ENCODE data around the gene RBM39.
A peak's percentile ranks its signal among the peaks of the same experiment; 100 is the strongest.

RBM39 gene

GRCh38 chr20:35665949-35666288 lies 76.1 kb downstream of the RBM39 start:
- DNase-seq: no peak

GRCh38 chr20:35664466-35665206 lies 77.4 kb downstream of the RBM39 start, which contains the start of the genes CPNE1 and RBM12:
Gene CPNE1, minus strand, starts transcription at chr20:35664900. Its CDS starts 31,977 bp downstream, at chr20:35632923.
Gene RBM12, minus strand, starts transcription at chr20:35664900. Its CDS starts 9,578 bp downstream, at chr20:35655322.
- DNase-seq: peak; percentile 93

- peak; percentile 30 for DNase-seq
These were observed 78.3 kb downstream of the RBM39 start for GRCh38 chr20:35663516-35664465.

- no peak for DNase-seq
These were observed 79.5 kb downstream of the RBM39 start for GRCh38 chr20:35662551-35662950.

- DNase-seq: no peak
These were observed 80.2 kb downstream of the RBM39 start for GRCh38 chr20:35661908-35662307.

GRCh38 chr20:35661053-35661452 lies 81.0 kb downstream of the RBM39 start:
- no peak for DNase-seq

GRCh38 chr20:35660122-35660937 lies 81.7 kb downstream of the RBM39 start:
- DNase-seq: no peak

- no peak for DNase-seq
These were observed 84.8 kb downstream of the RBM39 start for GRCh38 chr20:35657271-35657670.

GRCh38 chr20:35654415-35654814 lies 87.6 kb downstream of the RBM39 start:
- DNase-seq: no peak

GRCh38 chr20:35653893-35654292 lies 88.2 kb downstream of the RBM39 start:
- DNase-seq: no peak
